ENCODE measurements around the gene SLC17A7. TPM values are rescaled to one million over a fixed set of nuclear protein-coding genes. Genes with fewer than 3 reads are reported as not detected.

The SLC17A7 gene
- total RNA-seq: 0.16 TPM in 1 of 2 replicates, not detected in the other

DNA sequence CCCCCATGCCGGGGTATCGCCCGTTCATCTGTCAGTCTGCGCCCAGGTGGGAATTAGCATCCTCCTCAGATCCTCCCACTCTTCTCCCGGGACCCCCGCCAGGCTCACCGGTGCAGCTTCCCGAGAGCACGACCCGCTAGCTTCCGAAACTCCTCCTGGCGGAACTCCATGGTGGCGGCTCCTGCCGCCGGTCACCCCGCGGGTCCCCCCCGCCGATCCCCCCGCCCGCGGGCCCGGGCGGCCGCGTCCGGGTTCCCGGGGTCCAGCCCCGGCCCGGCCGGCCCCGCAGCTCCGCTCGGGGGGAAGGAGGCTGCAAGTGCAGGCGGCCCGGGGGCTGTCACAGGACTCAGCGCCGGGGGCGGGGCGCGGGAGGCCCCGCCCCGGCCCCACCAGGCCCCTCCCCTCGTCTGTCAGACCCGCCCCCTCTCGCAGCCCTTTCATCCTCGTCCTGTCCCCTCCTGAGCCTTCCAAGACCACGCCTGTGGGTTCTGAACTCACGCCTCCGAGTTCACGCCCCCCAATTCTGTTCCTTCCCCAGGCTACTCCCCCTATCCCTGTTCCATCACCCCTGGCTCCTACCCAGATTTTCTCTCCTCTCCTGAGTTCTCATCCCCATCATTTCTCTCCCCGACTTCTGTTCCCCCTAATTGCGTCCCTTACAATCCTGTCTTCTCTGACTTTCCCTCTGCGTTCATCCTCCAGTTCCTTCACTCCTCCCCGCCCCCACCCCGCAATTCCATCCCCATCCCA is at the start of gene SLC17A7:
SLC17A7 (minus strand) TSS at position 318 of the 750 bp plus-strand sequence; CDS start at position 170, 148 bp downstream.
- Mint-ChIP-seq H3K36me3 (ENCODE audit: low read depth) (peaks cover 11% of the 10 kb centered on the region), H3K27ac (no peak within 1 kb of the TSS), H3K4me3 (ENCODE audit: low read depth) (peak within 1 kb of the TSS; percentile 78), H3K27me3 (ENCODE audit: low read depth) (peaks cover 58% of the 10 kb centered on the region), H3K9me3 (no peaks in the 10 kb centered on the region), H3K4me1 (ENCODE audit: low read depth) (peaks cover 29% of the 10 kb centered on the region)
- no peak for DNase-seq (ENCODE audit: low spot score)
- intact Hi-C loops (cut with micrococcal nuclease): no loop called here

DNA sequence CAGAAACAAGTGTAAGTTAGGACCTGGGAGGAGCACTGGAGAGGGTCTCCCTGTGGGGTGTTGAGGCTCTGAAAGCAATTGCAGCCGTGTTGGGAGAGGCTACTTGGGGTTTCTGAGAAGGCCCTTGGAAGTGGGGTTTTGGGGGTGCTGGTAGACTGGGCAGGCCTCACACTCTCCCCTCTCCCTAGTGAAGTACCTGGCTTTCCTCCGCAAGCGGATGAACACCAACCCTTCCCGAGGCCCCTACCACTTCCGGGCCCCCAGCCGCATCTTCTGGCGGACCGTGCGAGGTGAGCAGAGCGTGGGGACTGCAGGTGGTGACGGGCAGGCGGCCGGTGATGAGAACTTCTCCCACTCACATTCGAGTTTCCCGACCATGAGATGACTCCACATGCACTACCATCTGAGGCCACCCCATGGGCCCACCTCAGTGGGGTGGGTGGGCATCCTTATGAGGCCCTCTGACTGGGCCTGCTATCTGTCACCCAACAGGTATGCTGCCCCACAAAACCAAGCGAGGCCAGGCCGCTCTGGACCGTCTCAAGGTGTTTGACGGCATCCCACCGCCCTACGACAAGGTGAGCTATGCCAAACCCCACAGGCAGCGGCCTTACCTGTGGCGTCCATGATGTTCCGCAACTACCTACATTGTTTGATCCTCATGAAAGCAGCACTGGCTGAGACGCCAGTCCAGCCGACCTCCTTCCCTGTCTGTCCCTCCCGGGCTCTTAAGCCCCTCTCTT is 49.1 kb upstream of the SLC17A7 start:
- H3K36me3 Mint-ChIP-seq (ENCODE audit: low read depth): peaks cover 74% of the 10 kb centered on the region
- peaks cover 27% of the 10 kb centered on the region for H3K4me1 Mint-ChIP-seq (ENCODE audit: low read depth)
- H3K4me3 Mint-ChIP-seq (ENCODE audit: low read depth): peak overlapping the region; percentile 93
- DNase-seq (ENCODE audit: low spot score): no peak
- peak overlapping the region; percentile 88 for H3K27ac Mint-ChIP-seq
- no peaks in the 10 kb centered on the region for H3K27me3 Mint-ChIP-seq (ENCODE audit: low read depth)
- H3K9me3 Mint-ChIP-seq: no peaks in the 10 kb centered on the region
- intact Hi-C loops (cut with micrococcal nuclease): no loop called here

DNA sequence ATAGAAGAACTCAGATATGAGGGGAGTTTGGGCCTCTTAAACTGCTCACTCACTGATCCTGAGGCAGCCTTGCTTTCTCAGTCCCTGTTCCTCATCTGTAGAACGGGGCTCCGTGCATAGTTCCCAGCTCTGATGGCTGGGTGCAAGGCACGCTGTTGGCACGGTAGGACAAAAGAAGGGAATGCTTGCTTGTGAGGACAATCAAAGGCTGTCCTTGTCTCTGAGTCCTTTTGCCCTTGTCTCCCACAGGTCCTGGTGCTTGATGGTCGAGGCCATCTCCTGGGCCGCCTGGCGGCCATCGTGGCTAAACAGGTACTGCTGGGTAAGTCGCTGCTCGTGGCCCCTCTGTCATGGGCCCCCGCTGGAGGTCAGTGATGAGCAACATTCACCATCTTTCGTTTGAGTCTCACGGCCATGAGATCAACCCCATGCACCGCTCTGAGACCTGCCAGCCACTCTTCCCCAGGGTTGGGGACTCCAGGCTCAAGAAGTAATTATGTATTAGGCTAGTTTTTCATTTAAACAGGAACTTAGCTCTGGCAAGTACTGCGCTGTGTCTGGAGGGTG is 48.4 kb upstream of the SLC17A7 start:
- Mint-ChIP-seq H3K4me1 (ENCODE audit: low read depth) (peaks cover 27% of the 10 kb centered on the region), H3K27me3 (ENCODE audit: low read depth) (no peaks in the 10 kb centered on the region), H3K27ac (peak overlapping the region; percentile 88), H3K36me3 (ENCODE audit: low read depth) (peaks cover 75% of the 10 kb centered on the region), H3K4me3 (ENCODE audit: low read depth) (peak overlapping the region; percentile 93), H3K9me3 (no peaks in the 10 kb centered on the region)
- intact Hi-C loops (cut with micrococcal nuclease): no loop called here
- DNase-seq (ENCODE audit: low spot score): no peak

DNA sequence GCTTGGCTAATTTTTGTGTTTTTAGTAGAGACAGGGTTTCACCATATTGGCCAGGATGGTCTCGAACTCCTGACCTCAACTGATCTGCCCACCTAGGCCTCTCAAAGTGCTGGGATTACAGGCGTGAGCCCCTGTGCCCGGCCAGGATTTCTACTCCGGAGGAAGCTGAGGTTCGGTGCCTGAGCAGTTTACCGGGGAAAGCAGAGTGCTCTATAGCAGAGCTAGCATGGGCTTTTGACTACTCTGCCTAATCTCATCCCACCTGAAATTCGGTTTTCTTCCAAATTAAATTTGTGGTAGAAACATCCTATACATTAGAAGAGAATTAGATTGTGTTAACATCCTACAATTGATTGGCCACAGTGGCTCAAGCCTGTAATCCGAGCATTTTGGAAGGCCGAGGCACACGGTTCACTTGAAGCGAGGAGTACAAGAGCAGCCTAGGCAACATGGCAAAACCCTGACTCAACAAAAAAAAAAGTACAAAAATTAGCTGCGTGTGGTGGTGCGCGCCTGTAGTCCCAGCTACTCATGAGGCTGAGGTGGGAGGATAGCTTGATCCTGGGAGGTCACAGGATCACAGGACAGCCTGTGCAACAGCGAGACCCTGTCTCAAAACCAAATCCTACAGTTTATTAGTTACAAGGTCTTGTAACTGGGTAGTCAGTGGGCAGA is 47.7 kb upstream of the SLC17A7 start:
- no peak for DNase-seq (ENCODE audit: low spot score)
- Mint-ChIP-seq H3K4me1 (ENCODE audit: low read depth) (peaks cover 27% of the 10 kb centered on the region), H3K27ac (peak overlapping the region; percentile 88), H3K36me3 (ENCODE audit: low read depth) (peaks cover 78% of the 10 kb centered on the region), H3K27me3 (ENCODE audit: low read depth) (no peaks in the 10 kb centered on the region), H3K4me3 (ENCODE audit: low read depth) (peak overlapping the region; percentile 93), H3K9me3 (no peaks in the 10 kb centered on the region)
- intact Hi-C loops (cut with micrococcal nuclease): no loop called here

DNA sequence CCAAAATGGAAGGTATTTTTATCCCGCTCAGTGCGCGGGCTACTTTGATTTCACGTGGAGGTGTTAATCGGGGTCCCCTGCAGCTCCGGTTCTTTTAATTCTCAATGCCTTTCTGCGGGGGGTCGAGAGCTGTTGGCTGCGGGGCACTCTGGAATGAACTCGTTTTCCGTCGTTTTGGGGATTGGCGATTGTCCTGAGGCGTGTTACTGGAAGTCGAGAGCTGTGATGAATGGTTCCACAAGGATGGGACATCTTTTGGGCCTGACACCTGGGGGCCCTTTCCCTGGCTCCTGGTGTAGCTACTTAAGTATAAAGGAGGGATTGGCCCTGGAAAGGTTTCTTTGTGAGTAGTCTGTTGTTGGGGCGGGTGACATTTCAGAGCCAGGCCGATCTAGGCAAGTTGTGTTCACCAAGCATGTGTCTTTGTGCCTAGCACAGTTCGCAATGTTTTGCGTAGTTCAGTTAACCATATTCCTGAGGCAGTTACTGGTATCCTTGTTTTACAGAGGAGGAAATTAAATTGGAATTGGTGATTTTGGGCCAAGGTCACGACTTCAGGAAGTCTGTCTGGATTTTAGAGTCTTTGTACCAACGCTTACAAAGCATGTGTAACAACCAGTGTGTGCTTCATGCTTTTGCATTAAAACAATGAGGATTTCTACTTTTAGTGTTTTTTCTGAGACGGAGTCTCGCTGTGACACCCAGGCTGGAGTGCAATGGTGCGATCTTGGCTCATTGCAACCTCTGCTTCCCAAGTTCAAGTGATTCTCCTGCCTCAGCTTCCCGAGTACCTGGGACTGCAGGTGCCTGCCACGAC is 46.9 kb upstream of the SLC17A7 start:
- H3K4me3 Mint-ChIP-seq (ENCODE audit: low read depth): peak overlapping the region; percentile 93
- H3K27me3 Mint-ChIP-seq (ENCODE audit: low read depth): no peaks in the 10 kb centered on the region
- DNase-seq (ENCODE audit: low spot score): no peak
- intact Hi-C loops (cut with micrococcal nuclease): no loop called here
- H3K9me3 Mint-ChIP-seq: no peaks in the 10 kb centered on the region
- peaks cover 81% of the 10 kb centered on the region for H3K36me3 Mint-ChIP-seq (ENCODE audit: low read depth)
- H3K27ac Mint-ChIP-seq: peak overlapping the region; percentile 88
- peaks cover 27% of the 10 kb centered on the region for H3K4me1 Mint-ChIP-seq (ENCODE audit: low read depth)

DNA sequence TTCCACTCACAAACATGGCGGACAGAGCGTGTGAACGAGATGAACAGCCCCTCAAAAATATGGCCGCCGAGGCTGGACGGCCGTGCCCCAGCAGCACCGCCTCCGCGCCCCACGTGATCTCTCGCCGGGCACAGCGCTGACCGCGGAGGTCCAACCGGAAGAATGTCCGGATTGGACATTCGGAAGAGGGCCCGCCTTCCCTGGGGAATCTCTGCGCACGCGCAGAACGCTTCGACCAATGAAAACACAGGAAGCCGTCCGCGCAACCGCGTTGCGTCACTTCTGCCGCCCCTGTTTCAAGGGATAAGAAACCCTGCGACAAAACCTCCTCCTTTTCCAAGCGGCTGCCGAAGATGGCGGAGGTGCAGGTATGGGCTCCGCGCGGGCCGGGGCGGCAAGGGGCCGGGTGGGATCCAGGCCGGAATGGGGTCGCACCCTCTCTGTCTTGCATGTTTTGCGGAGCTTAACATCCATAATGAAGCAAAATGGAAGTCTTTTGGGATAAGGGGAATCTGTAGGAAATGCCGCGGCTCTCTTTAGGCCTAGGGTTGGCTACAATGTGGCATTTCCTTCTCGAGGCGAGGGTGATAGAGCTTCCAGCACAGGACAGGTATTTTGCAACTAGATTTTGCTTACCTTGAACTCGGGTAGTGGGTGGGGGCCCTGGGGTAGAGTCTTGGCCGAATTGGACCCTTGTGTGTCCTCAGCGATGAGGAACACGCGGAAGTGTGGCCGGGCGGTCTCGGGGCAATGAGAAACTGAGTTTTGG is 46.1 kb upstream of the SLC17A7 start, which contains the start of gene RPL13A:
RPL13A (plus strand) TSS at position 332 of the 769 bp plus-strand sequence; CDS start at position 354, 22 bp downstream.
- H3K9me3 Mint-ChIP-seq: no peaks in the 10 kb centered on the region
- H3K36me3 Mint-ChIP-seq (ENCODE audit: low read depth): peaks cover 73% of the 10 kb centered on the region
- peak within 1 kb of the TSS; percentile 88 for H3K27ac Mint-ChIP-seq
- H3K4me3 Mint-ChIP-seq (ENCODE audit: low read depth): peak within 1 kb of the TSS; percentile 93
- H3K27me3 Mint-ChIP-seq (ENCODE audit: low read depth): no peaks in the 10 kb centered on the region
- intact Hi-C loops (cut with micrococcal nuclease): loop anchor here (1.0 kb wide), 1 partner anchor 9 kb away; the partner anchor contains the start of gene RPS11
- peak; percentile 100 for DNase-seq (ENCODE audit: low spot score)
- H3K4me1 Mint-ChIP-seq (ENCODE audit: low read depth): peaks cover 20% of the 10 kb centered on the region

DNA sequence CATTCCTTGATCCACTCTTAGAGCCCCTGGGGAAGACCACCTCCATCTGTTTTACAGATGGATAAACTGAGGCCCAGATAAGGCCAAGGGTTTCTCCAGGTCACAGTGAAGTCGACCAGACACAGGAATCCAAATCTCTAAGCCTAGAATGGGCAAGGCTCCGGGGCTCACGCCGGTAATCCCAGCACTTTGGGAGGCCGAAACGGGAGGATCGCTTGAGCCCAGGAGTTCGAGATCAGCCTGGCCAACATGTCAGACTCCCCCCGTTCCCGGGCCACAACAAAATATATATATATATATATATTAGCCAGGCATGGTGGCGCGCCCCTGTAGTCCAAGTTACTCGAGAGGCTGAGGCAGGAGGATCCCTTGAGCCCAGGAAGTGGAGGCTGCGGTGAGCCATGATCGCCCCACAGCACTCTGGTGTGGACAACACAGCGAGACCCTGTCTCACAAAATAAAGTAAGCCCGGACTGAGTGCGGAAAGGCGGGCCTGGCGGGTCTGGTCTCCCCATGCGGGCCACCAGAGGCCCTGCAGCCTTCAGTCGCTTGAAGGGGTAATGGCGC is 45.5 kb upstream of the SLC17A7 start:
- peak overlapping the region; percentile 93 for H3K4me3 Mint-ChIP-seq (ENCODE audit: low read depth)
- H3K4me1 Mint-ChIP-seq (ENCODE audit: low read depth): peaks cover 20% of the 10 kb centered on the region
- no peak for DNase-seq (ENCODE audit: low spot score)
- H3K27me3 Mint-ChIP-seq (ENCODE audit: low read depth): no peaks in the 10 kb centered on the region
- intact Hi-C loops (cut with micrococcal nuclease): loop anchor here (1.0 kb wide), 1 partner anchor 10 kb away; the partner anchor contains the start of gene RPS11
- H3K27ac Mint-ChIP-seq: peak overlapping the region; percentile 88
- H3K9me3 Mint-ChIP-seq: no peaks in the 10 kb centered on the region
- H3K36me3 Mint-ChIP-seq (ENCODE audit: low read depth): peaks cover 68% of the 10 kb centered on the region

DNA sequence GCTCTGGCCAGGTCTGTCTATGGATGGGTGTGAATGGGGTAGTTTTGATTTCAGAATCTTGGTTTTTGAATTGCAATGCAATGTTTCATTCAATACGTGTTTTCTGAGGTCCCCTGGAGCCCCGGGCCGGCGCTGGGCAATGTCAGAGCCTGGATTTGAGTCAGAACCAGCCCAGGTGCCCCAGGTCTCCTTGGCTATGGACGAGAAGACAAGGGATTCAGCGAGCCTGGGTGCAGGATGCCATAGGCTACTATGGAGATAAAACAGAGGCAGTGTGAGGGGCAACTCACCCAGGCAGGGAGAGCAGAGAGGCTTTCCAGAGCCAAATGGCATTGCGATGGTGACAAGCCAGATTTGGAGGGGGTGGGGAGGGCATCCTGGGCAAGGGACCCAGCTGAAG is 44.9 kb upstream of the SLC17A7 start:
- H3K9me3 Mint-ChIP-seq: no peaks in the 10 kb centered on the region
- no peaks in the 10 kb centered on the region for H3K27me3 Mint-ChIP-seq (ENCODE audit: low read depth)
- H3K27ac Mint-ChIP-seq: peak overlapping the region; percentile 78
- intact Hi-C loops (cut with micrococcal nuclease): no loop called here
- DNase-seq (ENCODE audit: low spot score): no peak
- peak overlapping the region; percentile 30 for H3K4me3 Mint-ChIP-seq (ENCODE audit: low read depth)
- H3K36me3 Mint-ChIP-seq (ENCODE audit: low read depth): peaks cover 65% of the 10 kb centered on the region
- H3K4me1 Mint-ChIP-seq (ENCODE audit: low read depth): peaks cover 20% of the 10 kb centered on the region

DNA sequence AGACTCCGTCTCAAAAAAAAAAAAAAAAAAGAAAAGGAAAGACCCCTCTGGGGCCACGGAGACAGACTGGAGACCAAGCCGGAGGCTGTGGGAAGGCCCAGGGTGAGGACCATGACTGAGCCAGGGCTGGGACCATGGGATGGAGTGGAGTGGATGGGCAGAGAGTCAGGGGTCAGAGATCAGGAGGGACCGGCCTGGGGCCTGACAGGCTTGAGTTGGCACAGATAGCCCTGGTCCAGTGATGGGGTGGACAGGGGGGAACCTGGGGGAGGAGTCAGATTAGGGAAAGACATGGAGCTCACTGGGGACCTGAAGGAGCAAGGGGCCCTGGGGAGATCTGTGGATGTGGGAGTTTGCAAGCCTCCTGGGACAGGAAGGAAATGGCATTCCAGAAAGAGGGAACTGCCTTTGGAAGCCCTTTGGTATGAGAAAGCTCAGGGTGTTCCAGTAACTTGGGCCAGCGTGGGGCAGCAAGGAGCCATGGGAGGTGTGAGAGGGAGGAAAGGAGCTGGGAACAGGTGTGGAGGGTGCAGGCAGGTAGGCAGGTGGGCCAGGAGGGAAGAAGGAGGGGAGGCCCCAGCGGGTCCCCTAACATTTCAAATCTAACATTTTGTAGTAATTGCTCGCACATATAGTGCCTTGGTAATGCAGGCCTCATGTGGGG is 39.8 kb upstream of the SLC17A7 start:
- Mint-ChIP-seq H3K36me3 (ENCODE audit: low read depth) (peaks cover 34% of the 10 kb centered on the region), H3K4me3 (ENCODE audit: low read depth) (no peak overlapping the region), H3K27ac (peak overlapping the region; percentile 28)

DNA sequence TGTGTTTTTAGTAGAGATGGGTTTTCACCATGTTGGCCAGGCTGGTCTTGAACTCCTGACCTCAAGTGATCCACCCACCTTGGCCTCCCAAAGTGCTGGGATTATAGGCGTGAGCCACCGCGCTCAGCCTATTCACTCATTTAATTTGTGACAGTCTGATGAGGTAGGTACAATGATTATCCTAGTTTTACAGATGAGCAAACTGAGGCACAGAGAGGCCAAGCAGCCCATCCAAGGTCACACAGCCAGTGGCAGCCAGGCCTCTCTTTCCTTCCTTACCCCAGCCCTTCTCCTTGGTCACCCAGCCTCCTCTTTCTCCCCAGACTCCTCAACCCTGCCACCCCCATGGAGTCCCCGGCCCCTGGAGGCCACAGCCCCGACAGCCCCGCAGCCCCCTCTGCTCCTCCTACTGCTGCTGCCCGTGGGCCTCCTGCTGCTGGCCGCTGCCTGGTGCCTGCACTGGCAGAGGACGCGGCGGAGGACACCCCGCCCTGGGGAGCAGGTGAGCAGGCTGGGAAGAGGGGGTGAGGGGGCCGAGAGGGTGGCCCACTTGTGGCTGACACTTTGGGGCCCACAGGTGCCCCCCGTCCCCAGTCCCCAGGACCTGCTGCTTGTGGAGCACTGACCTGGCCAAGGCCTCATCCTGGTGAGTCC is 38.8 kb upstream of the SLC17A7 start:
- no peak overlapping the region for H3K4me3 Mint-ChIP-seq (ENCODE audit: low read depth)
- H3K36me3 Mint-ChIP-seq (ENCODE audit: low read depth): peaks cover 33% of the 10 kb centered on the region
- peaks cover 12% of the 10 kb centered on the region for H3K4me1 Mint-ChIP-seq (ENCODE audit: low read depth)
- intact Hi-C loops (cut with micrococcal nuclease): no loop called here
- DNase-seq (ENCODE audit: low spot score): no peak
- no peaks in the 10 kb centered on the region for H3K9me3 Mint-ChIP-seq
- H3K27ac Mint-ChIP-seq: no peak overlapping the region
- H3K27me3 Mint-ChIP-seq (ENCODE audit: low read depth): no peaks in the 10 kb centered on the region

More for the DNA sequence above, 39.8 kb upstream of the SLC17A7 start:
- H3K9me3 Mint-ChIP-seq: no peaks in the 10 kb centered on the region
- intact Hi-C loops (cut with micrococcal nuclease): no loop called here
- DNase-seq (ENCODE audit: low spot score): no peak
- H3K27me3 Mint-ChIP-seq (ENCODE audit: low read depth): no peaks in the 10 kb centered on the region
- peaks cover 8% of the 10 kb centered on the region for H3K4me1 Mint-ChIP-seq (ENCODE audit: low read depth)
